CD4-positive, alpha-beta T cell treated with Interferon gamma for 1 hour (primary cell): ENCODE results near the gene OGFOD3.
A peak's percentile ranks its signal among the peaks of the same experiment; 100 is the strongest.

Experiments
- DNase-seq: peaks from one replicate; pipeline ENCODE4 v3.0.0-alpha.2; 2020

The OGFOD3 gene

DNA sequence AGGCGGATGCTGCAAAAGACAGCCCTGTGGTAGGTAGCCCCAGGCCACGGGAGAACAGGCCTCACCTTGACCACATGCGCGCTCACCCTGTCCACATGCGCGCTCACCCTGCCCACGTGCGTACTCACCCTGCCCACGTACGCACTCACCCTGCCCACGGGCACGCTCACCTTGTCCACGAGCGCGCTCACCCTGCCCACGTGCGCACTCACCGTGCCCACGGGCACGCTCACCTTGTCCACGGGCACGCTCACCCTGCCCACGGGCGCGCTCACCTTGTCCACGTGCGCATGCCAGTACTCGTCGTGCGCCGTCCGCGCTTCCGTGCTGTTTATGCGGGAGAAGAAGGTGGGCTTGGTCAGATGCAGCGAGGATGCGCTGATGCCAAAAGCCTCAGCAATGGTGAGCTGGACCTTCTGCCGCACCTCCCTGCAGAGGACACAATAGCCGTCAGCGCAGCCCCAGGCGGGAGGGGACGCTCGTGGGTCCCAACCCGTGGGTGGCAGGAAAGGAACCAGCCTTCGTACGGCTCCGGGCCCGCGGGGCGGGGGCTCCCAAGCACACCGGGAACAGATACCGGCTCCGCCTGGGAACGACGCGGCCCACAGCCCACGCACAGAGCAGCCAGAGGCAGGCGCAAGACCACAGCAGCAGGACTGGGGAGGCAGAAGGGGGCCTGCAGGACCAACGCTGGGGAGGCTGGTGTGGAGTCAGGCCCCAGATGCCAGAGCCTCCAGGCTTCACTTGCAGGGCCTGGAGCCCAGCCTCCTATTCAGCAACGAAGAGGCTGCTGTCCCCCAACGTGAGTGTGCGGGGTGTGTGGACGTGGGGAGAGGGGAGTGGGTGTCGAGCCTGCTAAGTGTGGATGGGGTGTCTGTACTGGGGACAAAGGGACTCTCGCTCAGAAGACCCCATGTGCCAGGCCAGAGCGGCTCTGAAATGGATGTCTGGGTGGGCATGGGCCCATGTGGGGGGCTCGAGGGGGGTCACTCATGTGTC lies 14.4 kb downstream of the OGFOD3 start:
- no peak for DNase-seq

DNA sequence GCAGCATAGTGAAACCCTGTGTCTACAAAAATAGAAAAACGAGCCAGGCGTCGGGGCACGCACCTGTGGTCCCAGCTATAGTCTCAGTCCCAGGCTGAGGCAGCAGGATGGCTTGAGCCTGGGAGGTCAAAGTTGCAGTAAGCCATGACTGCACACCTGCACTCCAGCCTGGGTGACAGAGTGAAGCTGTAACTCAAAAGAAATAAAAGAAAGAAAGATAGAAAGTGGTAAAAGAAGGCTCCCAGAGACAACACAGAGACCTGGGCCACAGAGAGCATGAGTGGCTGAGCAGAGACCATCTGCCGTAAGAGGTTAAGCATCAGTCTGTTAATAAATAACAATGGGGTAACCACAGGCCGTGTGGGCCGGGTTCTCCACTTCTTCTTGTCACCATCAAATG lies 15.5 kb downstream of the OGFOD3 start:
- DNase-seq, result no peak

DNA sequence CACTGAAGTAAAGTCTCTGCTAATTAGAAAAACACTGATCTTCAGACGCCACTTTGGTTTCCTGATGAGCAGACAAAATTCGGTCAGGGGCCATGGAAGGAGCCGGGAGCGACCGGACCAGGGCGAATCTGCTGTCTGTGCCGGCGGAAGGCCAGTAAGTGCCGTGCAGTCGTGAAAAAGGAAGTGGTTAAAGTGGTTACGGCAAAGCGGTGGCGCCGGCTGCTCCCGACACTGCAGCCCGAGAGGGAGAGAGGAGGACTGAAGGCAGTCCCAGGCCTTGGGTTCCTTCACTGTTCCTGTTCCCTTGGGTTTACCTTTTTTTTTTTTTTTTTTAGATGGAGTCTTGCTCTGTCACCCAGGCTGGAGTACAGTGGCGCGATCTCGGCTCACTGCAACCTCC lies 17.6 kb downstream of the OGFOD3 start:
- DNase-seq, result peak; percentile 58

DNA sequence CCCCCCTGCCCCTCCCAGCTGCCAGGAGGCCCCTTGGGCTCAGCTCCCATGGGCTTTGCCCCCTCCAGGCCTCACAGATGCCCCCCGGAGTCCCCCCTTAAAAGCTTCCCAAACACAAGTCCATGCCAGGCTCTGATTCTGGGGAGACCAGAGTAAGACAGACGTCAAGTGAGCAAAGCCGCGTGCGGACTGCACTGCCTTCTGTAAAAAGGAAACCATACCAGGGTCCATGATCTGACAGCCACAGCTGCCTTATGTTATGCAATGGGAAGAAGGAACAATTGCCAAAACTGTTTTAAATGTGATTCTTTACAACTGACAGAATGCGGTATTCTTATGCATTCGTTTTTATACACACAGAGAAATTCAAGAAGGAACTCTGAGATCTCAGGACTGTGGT lies 18.2 kb downstream of the OGFOD3 start:
- DNase-seq, result no peak

DNA sequence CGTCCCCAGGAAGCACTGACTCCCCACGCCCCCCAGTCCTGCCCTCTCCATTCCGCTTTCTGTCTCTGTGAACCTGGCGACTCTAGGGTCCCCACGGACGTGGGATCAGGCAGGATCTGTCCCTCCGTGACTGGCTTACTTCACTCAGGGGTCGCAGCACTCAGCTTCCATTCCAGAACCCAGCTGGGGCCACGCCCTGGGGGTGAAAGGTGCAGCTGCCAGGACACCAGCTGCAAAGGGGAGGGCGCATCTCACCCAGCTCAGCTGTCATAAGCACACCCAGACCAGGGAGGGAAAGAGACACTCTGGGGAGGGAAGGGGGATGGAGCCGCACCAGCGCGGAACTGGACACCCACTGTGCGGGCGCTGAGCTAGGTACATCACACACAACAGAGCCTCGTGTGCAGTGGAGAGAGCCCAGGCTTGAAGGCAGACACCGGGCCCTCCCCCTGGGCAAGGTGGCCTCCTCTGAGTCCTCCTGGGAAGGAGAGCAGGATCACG lies 18.7 kb downstream of the OGFOD3 start:
- DNase-seq, result no peak

- no peak for DNase-seq
These were observed 19.3 kb downstream of the OGFOD3 start for GRCh38 chr17:82399041-82399441.

- DNase-seq, result no peak
These were observed 20.7 kb downstream of the OGFOD3 start for GRCh38 chr17:82397449-82398335.

- DNase-seq, result no peak
These were observed 21.6 kb downstream of the OGFOD3 start for GRCh38 chr17:82396601-82397435.

- DNase-seq, result no peak
These were observed 24.1 kb downstream of the OGFOD3 start for GRCh38 chr17:82394278-82394677.

DNA sequence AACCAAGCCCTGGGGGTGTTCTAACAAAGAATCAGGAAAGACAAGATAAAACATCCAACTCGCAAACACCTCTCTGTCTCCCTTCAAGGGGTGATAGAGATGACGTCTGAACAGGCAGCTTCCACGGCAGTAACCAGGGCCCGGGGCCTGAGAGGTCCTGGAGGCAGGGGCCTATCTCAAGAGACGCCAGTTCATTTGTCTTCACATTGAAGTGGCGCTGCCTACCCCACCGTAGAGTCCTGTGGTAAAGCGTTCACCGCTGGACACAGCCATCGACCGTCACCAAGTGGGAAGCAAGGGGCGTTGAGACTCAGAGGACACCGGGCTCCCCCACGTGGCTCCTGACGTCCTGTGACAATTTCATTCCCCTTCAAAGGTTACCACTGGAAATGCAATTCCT lies 25.4 kb downstream of the OGFOD3 start:
- DNase-seq, result no peak

DNA sequence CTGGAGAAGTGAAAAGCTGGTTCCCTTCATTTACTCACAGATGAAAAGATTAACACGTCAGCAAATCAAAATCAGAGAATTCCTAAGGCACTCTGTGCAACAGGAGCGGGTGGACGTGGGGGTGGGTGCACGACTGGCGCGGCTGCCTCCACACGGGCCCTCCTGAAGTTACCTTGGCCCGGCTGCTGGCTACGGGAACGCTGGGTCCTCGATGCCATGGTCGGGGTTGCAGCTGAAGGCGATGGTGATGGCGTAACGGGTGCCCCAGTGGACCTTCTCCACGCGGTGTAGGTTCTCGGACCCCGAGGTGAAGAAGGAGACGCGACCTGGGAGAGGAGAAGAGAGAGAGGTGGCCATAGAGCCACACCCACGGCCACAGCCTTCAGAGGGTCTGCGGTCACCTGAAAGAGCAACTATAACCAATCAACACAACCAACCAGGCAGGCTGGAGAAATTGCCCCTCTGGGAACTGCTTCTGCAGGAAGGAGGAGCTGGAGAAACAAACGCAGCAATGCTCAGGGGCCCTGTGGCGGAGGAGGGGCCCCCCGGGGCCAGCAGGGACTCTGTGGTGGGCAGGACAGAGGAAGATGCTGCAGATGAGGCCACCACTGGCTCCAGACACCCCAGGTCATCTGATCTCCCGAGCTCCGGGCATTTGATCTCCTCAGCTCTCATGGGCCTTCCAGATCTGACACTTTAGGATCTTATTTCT lies 26.0 kb downstream of the OGFOD3 start:
- no peak for DNase-seq

- DNase-seq, result no peak
These were observed 26.8 kb downstream of the OGFOD3 start for GRCh38 chr17:82391496-82392066.

GRCh38 chr17:82390860-82391435 lies 27.4 kb downstream of the OGFOD3 start:
- no peak for DNase-seq

DNA sequence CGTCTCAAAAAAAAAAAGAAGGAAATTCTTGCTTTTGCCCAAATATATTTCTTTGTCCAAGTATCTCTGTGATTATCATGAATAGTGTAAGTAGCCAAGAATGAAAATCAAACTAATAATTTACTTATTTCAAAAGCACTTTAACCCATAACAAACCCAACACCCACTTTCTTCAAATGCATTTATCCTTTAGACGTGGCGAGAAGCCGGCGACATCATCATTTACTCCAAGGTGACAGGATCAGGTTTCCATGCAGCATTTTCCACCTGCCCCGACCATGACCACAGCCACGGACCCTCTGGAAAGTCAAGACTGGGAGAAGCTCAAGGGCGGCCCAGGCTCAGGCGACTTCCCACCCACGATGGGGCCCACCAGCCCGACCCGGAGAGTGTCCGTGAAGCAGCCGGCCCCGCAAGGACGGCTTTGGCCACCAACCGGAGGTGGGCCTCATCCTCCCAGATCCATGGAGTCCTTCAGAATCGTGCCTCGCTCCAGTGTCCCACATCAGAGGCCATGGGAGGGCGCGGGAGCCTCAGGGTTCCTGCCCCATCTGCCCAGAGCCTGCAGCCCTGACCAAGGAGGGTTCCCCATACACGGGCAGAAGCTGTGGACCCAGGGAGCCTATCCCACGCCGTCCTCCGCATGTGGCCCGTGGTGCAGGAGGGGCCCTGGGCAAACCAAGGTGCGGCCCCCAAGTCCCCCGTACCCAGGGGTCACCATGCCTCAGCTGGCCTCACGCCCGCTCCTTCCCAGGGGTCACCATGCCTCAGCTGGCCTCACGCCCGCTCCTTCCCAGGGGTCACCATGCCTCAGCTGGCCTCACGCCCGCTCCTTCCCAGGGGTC lies 28.1 kb downstream of the OGFOD3 start:
- no peak for DNase-seq

GRCh38 chr17:82389379-82389778 lies 29.0 kb downstream of the OGFOD3 start:
- DNase-seq, result no peak

DNA sequence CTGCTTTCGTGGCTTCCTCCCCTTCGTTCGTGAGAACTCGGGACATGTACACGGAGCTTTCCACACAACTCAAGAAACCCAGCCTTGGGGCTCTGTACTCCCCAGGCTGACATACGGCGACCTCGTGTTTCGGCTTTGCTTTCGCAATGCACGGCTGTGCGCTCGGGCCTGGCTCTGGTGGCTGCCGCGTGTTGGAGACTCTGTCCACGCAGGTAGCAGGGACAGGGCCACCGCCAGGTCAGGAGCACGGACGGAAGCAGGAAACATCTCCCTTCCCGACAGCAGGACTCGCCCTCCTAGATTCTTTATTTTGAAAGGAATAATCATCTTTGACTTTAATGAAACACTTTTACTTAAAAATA lies 29.5 kb downstream of the OGFOD3 start:
- DNase-seq, result no peak

- no peak for DNase-seq
These were observed 30.0 kb downstream of the OGFOD3 start for GRCh38 chr17:82388223-82388921.

DNA sequence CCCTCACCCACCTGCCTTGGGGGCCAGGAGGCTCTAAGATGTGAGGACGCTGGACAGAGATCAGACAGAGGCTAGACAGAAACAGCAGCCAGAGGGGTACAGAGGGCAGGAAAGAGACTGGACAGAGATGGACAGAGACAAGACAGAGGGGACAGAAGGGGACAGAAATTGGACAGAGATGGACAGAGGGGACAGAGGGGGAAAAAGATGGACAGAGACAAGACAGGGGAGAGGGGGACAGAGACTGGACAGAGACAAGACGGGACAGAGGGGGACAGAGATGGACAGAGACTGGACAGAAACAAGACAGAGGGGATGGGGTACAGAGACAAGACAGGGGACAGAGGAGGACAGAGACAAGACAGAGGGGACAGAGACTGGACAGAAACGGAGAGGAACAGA lies 30.7 kb downstream of the OGFOD3 start:
- no peak for DNase-seq

DNA sequence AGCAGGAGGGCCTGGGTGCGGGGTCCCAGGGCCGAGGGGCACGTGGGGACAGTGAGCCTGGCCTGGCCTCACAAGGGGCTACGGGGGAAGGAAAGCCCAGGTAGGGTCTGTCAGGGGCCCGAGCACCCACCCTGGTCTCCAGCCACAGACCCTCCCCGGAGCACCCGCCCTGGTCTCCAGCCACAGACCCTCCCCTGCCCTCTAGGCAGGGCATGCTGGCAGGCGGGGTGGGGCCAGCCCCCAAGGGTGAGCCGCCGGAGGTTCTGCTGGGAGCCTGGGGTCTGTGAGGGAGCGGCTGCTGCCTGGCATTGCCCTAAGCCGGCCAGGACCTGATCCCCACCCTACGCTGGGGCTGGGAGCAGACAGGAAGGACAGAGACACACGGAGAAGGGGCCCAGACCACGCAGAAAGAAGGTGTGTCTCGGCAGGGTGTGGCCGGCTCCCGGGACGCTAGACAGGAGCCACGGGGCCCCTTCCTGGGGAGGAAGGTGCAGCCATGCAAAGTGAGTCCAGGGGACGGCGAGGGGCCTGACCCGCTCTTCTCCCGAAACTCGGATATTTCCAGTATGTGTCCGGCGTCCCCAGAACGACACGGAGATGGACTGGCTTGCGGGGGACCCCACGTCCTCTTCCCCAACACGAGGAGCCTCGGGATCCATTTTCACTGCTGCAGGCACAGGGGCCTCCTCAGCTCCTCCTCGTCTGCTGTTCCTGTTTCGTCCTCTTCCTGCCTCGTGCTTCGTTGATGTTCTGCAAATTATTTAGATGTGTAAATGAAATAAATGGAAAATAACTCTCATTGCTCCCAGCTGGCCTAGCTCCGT lies 31.3 kb downstream of the OGFOD3 start:
- DNase-seq, result no peak
